BJ (cell line): Measurements from ENCODE around the gene CASP12. TPM values are rescaled to one million over a fixed set of nuclear protein-coding genes. Genes with fewer than 3 reads are reported as not detected.

Experiments
- CTCF ChIA-PET: fragments of 350-600 bp; formaldehyde crosslinking; extraction: SDS; loops from one replicate; lab custom pipeline; 2021; ENCODE audit warnings: antibody characterized with exemption, inconsistent platforms; lab: Yijun Ruan, JAX
- POLR2A ChIA-PET: fragments of 300-600 bp; sonication (Branson Sonifier 250); formaldehyde crosslinking; extraction: SDS; loops from one replicate; lab custom pipeline; 2021; ENCODE audit warnings: antibody characterized with exemption; lab: Charles Lee
- DNase-seq: peaks from one replicate; pipeline ENCODE4 v3.0.0-alpha.2; 2011; ENCODE audit warnings: low read depth
- H3K27me3 ChIP-seq: 2 replicates; pipeline ENCODE4 v1.6.0; 2011; ENCODE audit warnings: low read length; ENCODE audit not compliant: control insufficient read depth, insufficient read depth
- H3K36me3 ChIP-seq: 2 replicates; pipeline ENCODE4 v1.5.1; 2011; ENCODE audit warnings: low read length; ENCODE audit not compliant: control insufficient read depth, insufficient read depth
- H3K4me3 ChIP-seq: 2 replicates; pipeline ENCODE4 v1.5.1; 2011; ENCODE audit warnings: low read depth, mild to moderate bottlenecking, control low read depth, low read length
- CTCF ChIP-seq: IDR thresholded peaks from 2 replicates; pipeline ENCODE4 v1.5.1; 2011; ENCODE audit warnings: low read depth, mild to moderate bottlenecking, control low read depth, inconsistent platforms, low read length, moderate library complexity; ENCODE audit not compliant: insufficient read depth
- polyA plus RNA-seq: library from polyadenylated mRNA; depleted of rRNA; stranded (reverse); fragments of >200 nt; gene quantifications from 2 replicates; pipeline ENCODE4 v1.2.3, GENCODE V29; 2011

CASP12 gene
- polyA plus RNA-seq, 1 experiment = not detected

GRCh38 chr11:104866815-104867214 is 31.4 kb downstream of the CASP12 start:
- POLR2A ChIA-PET = no interaction called here
- no peak for DNase-seq
- Histone ChIP-seq H3K4me3 (no peak overlapping the region), H3K27me3 (no peaks in the 10 kb centered on the region), H3K36me3 (no peaks in the 10 kb centered on the region)
- no peak for TF ChIP-seq CTCF
- CTCF ChIA-PET = no interaction called here

GRCh38 chr11:104858882-104859775 is 39.1 kb downstream of the CASP12 start:
- no peak for TF ChIP-seq CTCF
- Histone ChIP-seq H3K27me3 (no peaks in the 10 kb centered on the region), H3K4me3 (no peak overlapping the region), H3K36me3 (no peaks in the 10 kb centered on the region)
- POLR2A ChIA-PET = no interaction called here
- CTCF ChIA-PET = no interaction called here
- no peak for DNase-seq

GRCh38 chr11:104856607-104857006 is 41.7 kb downstream of the CASP12 start:
- POLR2A ChIA-PET = no interaction called here
- CTCF ChIA-PET = no interaction called here
- Histone ChIP-seq H3K4me3 (no peak overlapping the region), H3K36me3 (no peaks in the 10 kb centered on the region), H3K27me3 (no peaks in the 10 kb centered on the region)
- DNase-seq = no peak
- no peak for TF ChIP-seq CTCF

DNA sequence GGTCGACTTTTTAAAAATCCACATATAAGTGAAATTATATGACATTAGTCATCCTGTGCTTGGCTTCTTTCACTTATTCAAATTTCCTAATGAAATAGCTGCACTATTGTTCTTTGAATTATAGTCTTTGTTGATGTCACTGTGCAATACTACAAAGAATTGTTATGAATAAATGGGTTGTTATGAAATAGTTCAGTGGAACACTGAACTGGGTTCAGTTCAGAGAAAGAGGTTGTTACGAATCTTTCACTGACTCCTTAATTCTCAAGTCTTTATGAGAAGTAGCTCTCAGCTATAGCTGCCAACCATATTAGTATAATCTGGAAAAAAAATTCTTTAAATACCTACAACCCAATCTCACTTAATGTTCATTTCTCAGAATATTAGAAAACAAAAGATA is 42.3 kb downstream of the CASP12 start:
- Histone ChIP-seq H3K4me3 (no peak overlapping the region), H3K36me3 (no peaks in the 10 kb centered on the region), H3K27me3 (no peaks in the 10 kb centered on the region)
- TF ChIP-seq CTCF = no peak
- DNase-seq = no peak
- CTCF ChIA-PET = no interaction called here
- POLR2A ChIA-PET = no interaction called here

- no peak for DNase-seq
- Histone ChIP-seq H3K4me3 (no peak overlapping the region), H3K27me3 (no peaks in the 10 kb centered on the region), H3K36me3 (no peaks in the 10 kb centered on the region)
- no peak for TF ChIP-seq CTCF
- ChIA-PET CTCF (no interaction called here), POLR2A (no interaction called here)
These were observed 45.0 kb downstream of the CASP12 start for GRCh38 chr11:104853276-104853675.
